ENCODE results near the gene RCCD1.

RCCD1 gene

DNA sequence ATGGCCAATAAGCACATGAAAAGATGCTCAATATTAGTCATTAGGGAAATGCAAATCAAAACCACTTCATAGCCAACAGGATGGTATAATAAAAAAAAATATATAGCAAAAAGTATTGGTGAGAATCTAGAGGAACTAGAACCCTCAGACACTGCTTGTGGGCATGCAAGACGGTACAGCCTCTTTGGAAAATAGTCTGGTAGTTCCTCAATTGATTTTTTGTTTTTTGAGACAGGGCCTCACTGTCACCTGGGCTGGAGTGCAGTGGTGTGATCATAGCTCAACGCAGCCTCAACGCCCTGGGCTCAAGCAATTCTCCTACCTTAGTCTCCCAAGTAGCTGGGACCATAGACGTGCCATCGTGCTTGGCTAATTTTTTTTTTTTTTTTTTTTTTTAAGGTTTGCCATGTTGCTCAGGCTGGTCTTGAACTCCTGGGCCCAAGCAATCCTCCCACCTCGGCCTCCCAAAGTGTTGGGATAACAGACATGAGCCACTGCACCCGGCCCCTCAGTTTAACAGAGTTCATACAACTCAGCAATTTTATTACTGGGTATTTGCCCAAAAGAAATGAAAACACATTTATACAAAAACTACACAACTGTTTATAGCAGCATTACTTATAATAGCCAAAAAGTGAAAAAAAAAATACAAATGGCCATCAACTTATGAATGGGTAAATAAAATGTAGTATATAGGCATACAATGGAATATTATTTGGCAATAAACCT, 34.5 kb downstream of the RCCD1 start:
- no peak overlapping the region for H3K4me3 ChIP-seq (ENCODE audit: low read depth in 1 of 2, low read length in 1 of 2)
- TF ChIP-seq, protein P1, sequence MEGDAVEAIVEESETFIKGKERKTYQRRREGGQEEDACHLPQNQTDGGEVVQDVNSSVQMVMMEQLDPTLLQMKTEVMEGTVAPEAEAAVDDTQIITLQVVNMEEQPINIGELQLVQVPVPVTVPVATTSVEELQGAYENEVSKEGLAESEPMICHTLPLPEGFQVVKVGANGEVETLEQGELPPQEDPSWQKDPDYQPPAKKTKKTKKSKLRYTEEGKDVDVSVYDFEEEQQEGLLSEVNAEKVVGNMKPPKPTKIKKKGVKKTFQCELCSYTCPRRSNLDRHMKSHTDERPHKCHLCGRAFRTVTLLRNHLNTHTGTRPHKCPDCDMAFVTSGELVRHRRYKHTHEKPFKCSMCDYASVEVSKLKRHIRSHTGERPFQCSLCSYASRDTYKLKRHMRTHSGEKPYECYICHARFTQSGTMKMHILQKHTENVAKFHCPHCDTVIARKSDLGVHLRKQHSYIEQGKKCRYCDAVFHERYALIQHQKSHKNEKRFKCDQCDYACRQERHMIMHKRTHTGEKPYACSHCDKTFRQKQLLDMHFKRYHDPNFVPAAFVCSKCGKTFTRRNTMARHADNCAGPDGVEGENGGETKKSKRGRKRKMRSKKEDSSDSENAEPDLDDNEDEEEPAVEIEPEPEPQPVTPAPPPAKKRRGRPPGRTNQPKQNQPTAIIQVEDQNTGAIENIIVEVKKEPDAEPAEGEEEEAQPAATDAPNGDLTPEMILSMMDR (IDR thresholded peaks at IDR 0.05) = no peak
- peaks cover 5% of the 10 kb centered on the region for H3K36me3 ChIP-seq
- H3K27ac ChIP-seq = peak overlapping the region; percentile 11
- no peaks in the 10 kb centered on the region for H3K27me3 ChIP-seq
- peaks cover 15 to 20% of the 10 kb centered on the region in 2 experiments for H3K4me1 ChIP-seq (ENCODE audit: control insufficient read depth in 1 of 2, insufficient read depth in 1 of 2, low read depth in 1 of 2, low read length in 1 of 2)
- H3K9me3 ChIP-seq = no peaks in the 10 kb centered on the region

DNA sequence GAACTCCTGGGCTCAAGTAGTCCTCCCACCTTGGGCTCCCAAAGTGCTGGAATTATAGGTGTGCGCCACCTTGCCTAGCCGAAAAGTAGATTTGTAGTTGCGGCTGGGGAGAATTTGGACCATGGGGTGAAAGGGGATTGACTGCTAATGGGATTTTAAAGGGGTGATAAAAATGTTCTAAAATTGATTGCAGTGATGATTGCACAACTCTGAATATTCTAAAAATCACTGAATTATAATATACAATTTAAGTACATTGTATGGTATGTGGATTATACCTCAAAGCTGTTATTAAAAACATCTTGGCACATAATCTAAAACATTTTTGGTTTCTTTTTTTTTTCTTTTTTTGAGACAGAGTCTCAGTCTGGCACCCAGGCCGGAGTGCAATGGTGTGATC, 35.8 kb downstream of the RCCD1 start:
- no peaks in the 10 kb centered on the region for H3K9me3 ChIP-seq
- no peak overlapping the region for H3K27ac ChIP-seq
- H3K27me3 ChIP-seq = no peaks in the 10 kb centered on the region
- TF ChIP-seq, protein P1 (IDR thresholded peaks at IDR 0.05) = no peak
- H3K4me1 ChIP-seq (ENCODE audit: control insufficient read depth in 1 of 2, insufficient read depth in 1 of 2, low read depth in 1 of 2, low read length in 1 of 2) = peaks cover 24 to 26% of the 10 kb centered on the region in 2 experiments
- H3K36me3 ChIP-seq = no peaks in the 10 kb centered on the region
- no peak overlapping the region for H3K4me3 ChIP-seq (ENCODE audit: low read depth in 1 of 2, low read length in 1 of 2)

DNA sequence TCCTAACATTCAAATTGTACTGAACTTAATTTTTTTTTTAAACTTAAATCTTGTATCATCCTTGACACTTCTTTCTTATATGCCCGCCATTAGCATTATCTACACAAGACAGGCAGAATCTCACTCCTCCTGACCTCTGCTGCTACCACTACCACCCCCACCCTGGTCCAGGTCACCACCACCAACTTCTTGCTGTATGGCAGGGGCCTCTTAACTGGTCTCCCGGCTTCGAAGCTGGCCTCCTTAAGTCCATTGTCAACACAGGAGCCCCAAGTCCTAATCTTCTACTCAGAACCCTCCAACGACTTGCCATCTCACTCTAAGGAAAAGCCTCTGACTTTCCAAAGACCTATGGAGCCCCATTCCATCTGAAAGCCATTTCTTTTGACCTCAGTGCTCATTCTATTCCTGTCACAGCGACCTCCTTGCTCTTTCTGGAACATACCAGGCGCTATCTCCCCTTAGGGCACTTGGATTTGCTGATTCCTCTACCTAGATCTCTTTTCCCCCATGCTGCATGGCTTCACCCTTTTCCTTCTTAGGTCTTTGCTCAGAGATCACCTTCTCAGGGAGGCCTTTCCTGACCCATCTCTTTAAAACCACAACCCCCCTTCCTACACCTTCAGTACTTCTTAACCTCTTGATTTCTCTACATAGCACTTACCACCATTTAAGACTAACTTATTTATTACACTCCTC, 37.1 kb downstream of the RCCD1 start:
- Histone ChIP-seq H3K4me3 (ENCODE audit: low read depth in 1 of 2, low read length in 1 of 2) (no peak overlapping the region), H3K27me3 (no peaks in the 10 kb centered on the region), H3K27ac (no peak overlapping the region), H3K4me1 (ENCODE audit: control insufficient read depth in 1 of 2, insufficient read depth in 1 of 2, low read depth in 1 of 2, low read length in 1 of 2) (peaks cover 24 to 26% of the 10 kb centered on the region in 2 experiments), H3K9me3 (no peaks in the 10 kb centered on the region), H3K36me3 (no peaks in the 10 kb centered on the region)
- TF ChIP-seq, protein P1 (IDR thresholded peaks at IDR 0.05) = no peak

DNA sequence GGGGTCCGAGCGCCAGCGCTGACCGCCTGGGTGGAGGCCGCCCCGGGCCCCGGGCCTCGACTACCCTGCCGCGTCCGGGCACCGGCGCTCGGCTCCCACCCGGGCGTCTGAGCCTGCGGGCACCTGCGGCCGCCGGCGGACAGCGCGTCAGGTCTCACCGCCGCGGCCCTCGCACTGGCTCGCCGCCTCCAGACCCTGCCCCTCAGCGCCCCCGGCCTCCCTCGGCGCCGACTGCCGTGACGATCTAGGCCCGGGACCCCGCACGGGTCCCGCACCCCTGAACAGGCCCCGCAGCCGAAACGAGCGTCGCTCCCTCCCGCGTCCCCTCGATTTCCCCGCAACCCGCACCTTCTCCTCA, 39.4 kb downstream of the RCCD1 start:
- Histone ChIP-seq H3K27ac (peak overlapping the region; percentile 65), H3K4me3 (ENCODE audit: low read depth in 1 of 2, low read length in 1 of 2) (peak overlapping the region; percentile 84 to 98), H3K36me3 (peaks cover 20% of the 10 kb centered on the region), H3K4me1 (ENCODE audit: control insufficient read depth in 1 of 2, insufficient read depth in 1 of 2, low read depth in 1 of 2, low read length in 1 of 2) (peaks cover 14 to 15% of the 10 kb centered on the region in 2 experiments), H3K27me3 (no peaks in the 10 kb centered on the region), H3K9me3 (no peaks in the 10 kb centered on the region)
- TF ChIP-seq, protein P1 (IDR thresholded peaks at IDR 0.05) = no peak

DNA sequence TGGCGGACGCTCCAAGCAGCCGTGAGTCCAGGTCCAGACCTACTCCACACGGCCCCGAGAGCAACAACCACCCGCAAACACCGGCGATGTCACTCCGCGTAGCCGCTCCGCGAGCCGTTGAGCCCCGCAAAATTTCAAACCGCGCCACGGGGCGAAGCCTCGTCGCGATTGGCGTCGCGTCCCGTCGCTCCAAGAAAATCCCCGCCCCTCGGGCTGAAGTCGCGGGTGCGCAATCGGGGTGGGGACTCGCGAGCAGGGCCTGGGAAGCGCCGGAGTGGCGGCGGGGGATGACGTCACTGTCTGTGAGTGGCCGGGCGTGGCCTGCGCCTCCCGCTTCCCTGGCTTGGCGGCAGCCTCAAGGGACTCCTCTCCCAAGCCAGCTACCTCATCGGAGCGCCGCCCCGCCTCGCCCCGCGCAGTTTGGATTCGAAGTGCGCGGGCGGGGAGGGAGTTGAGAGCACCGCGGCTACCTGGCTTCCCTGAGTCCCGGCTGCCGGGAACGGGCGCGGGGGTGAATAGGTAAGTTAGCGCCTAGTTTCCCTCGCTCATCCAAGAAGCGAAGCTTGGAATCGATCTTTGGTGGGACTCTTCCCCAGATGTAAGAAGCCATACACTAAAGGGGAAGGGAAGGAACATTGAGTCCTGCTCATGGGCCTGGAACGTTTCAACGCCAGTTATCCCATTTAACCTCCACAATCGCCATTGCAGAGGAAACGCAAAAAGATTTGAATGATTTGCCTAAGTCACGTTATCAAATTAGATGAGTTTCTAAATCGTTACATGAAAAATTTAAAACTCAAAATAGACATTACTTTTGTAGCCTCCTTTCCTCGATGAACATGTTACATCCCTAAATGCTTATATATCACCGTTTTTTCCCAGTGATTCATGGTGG, 40.0 kb downstream of the RCCD1 start, which contains the start of gene PRC1:
Gene PRC1, minus strand, starts transcription at position 119 of the 895 bp plus-strand sequence. Its CDS starts 118 bp downstream, at position 1.
- no peaks in the 10 kb centered on the region for H3K9me3 ChIP-seq
- H3K27me3 ChIP-seq = no peaks in the 10 kb centered on the region
- peaks cover 12 to 13% of the 10 kb centered on the region in 2 experiments for H3K4me1 ChIP-seq (ENCODE audit: control insufficient read depth in 1 of 2, insufficient read depth in 1 of 2, low read depth in 1 of 2, low read length in 1 of 2)
- H3K4me3 ChIP-seq (ENCODE audit: low read depth in 1 of 2, low read length in 1 of 2) = peak within 1 kb of the TSS; percentile 84 to 98
- H3K27ac ChIP-seq = peak within 1 kb of the TSS; percentile 65
- peaks cover 26% of the 10 kb centered on the region for H3K36me3 ChIP-seq
- TF ChIP-seq, protein P1 (IDR thresholded peaks at IDR 0.05) = peak; percentile 50

Data from neutrophil (primary cell).